GM12891 (cell line): ENCODE measurements around the gene GABPB1.

Experiments
- POLR2A ChIP-seq: IDR thresholded peaks from 2 replicates; pipeline ENCODE4 v1.6.1; 2011; ENCODE audit warnings: low read depth, low read length, control low read depth
- POLR2AphosphoS5 ChIP-seq: IDR thresholded peaks from 2 replicates; pipeline ENCODE4 v1.6.1; 2011; ENCODE audit warnings: low read depth, low read length, control low read depth
- SPI1 ChIP-seq: IDR thresholded peaks from 2 replicates; pipeline ENCODE4 v1.6.1; 2011; ENCODE audit warnings: low read depth, low read length, control low read depth
- TAF1 ChIP-seq: IDR thresholded peaks from 2 replicates; pipeline ENCODE4 v1.6.1; 2011; ENCODE audit warnings: low read depth, low read length, control low read depth

- TF ChIP-seq TAF1: no peak
- no peak for TF ChIP-seq POLR2AphosphoS5
- TF ChIP-seq POLR2A: no peak
- TF ChIP-seq SPI1: no peak
These were observed 87.4 kb downstream of the GABPB1 start for GRCh38 chr15:50267577-50267976.
